ENCODE data around the gene NOP58.

The NOP58 gene

DNA sequence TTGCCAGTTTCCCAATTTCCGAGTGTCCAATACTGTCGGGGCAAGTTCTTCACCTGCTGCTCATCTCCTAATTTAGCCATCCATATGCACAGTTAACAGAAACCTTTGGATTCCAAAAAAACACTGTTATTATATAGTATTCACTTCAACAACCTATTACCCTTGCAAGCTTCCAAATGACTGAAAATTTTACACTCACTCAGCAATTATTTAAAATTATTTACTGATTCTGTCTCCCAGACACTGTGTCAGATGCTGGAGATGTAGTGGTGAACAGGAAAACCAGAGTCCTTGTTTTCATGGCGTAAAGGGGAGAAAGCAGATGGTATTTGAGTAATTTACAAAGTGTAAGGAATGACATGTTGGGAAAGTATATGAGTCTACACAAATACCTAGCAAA lies 56.9 kb downstream of the NOP58 start:
- no peak for TF ChIP-seq JUND (IDR thresholded peaks at IDR 0.05; ENCODE audit: low read depth)
- DNase-seq (ENCODE audit: low read depth in 1 of 2, low spot score in 1 of 2) = no peak
- in situ Hi-C loops (cut with HindIII; ENCODE audit: low pct_unique_long_range_greater_than_20kb, low sequenced_read_pairs) = no loop called here

DNA sequence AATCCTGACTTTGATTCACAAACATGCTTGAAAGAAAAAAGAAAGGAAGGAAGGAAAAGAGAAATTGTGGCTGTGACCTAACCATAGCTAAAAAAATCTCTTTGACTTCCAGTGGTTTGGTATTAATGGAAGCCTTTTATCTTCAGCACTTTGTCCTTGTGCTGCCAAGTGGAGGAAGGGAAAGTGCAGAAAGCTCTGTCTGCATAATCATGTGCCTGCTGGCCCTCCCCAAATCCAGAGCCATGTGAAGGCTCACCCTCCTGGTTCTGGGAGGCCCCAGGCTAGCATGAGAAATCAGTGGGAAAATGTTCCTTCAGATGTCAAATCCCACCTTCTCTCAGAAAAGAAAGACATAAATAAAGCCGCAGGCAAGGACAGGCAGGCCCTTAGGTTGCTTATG lies 62.3 kb downstream of the NOP58 start:
- no peak for TF ChIP-seq JUND (IDR thresholded peaks at IDR 0.05; ENCODE audit: low read depth)
- in situ Hi-C loops (cut with HindIII; ENCODE audit: low pct_unique_long_range_greater_than_20kb, low sequenced_read_pairs) = no loop called here
- no peak for DNase-seq (ENCODE audit: low read depth in 1 of 2, low spot score in 1 of 2)

DNA sequence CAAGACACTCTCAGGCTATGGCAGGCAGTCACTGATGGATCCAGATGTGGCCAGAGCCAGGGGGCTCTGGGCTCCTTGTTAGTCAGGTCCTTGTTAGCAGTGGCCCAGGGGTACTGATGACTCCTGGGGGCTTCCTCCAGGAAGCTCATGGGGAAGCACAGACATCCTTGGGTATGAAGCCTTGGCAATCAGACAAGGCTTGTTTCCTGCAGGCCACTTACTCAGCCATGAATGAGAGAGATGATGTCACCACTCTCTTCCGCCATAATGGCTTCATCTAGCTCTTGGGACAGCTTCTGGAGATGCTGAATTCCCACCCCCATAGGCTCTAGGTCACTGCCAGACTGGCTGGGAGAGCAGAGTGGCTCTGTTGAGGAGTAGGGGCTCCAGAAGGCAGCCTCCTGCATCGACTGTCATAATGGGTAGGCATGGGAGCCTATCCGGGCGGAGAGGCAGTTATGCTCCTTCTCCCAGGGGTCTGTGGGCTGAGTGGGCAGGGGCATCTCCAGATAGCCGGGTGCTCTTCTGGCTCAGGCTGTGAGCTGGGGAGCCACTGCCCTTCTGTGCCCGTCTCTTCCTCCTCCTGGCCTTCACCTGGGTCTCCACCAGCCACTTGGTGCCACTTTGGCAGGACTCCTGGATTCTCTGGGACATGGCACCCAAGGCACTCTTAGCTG lies 70.4 kb downstream of the NOP58 start:
- in situ Hi-C loops (cut with HindIII; ENCODE audit: low pct_unique_long_range_greater_than_20kb, low sequenced_read_pairs) = no loop called here
- no peak for TF ChIP-seq JUND (IDR thresholded peaks at IDR 0.05; ENCODE audit: low read depth)
- no peak for DNase-seq (ENCODE audit: low read depth in 1 of 2, low spot score in 1 of 2)

DNA sequence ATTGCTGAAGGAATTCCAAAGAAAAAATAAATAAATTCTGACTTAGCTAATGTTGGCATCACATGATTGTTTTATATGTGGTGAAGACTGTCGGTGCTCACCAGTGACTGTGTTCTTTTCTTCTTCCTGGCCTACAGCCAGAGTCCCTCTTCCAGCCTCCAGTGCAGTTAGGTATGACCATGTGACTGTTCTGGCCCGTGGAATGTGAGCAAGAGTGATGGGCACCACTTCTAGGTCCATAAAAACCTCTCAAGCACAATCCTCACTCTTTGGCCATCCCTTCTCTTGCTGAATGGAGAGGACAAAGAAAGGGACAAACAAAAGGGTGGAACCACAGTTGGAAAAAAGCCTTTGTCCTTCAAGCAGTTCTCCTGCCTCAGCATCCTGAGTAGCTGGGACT lies 71.6 kb downstream of the NOP58 start:
- no peak for TF ChIP-seq JUND (IDR thresholded peaks at IDR 0.05; ENCODE audit: low read depth)
- DNase-seq (ENCODE audit: low read depth in 1 of 2, low spot score in 1 of 2) = no peak
- in situ Hi-C loops (cut with HindIII; ENCODE audit: low pct_unique_long_range_greater_than_20kb, low sequenced_read_pairs) = no loop called here

DNA sequence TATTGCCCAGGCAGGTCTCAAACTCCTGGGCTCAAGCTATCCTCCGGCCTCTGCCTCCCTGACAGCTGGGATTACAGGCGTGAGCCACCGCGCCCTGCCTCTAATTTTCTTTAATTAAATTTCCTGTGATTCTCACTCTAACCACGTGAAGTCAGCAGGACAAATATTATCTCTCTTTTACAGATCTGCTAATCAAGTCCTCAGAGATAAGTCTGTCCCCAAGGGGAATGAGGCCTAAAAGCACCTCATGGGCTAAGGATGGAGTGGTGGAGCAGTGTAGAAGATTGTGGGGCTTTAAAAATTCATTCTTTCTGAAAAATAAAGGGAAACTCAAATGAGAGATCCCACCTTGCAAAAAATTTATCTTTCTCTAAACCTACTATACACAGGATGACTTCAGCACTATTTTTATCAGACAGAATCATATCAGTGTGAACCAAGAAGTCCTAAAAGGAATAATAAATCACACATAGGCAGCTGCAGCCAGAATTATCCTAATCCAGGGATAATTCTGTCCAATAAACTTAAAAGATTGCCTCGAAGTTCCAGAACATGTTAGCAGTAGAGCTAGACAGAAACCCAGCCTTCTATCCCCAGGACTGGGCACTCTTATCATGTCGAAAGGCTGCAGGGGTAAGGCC lies 72.3 kb downstream of the NOP58 start:
- in situ Hi-C loops (cut with HindIII; ENCODE audit: low pct_unique_long_range_greater_than_20kb, low sequenced_read_pairs) = no loop called here
- DNase-seq (ENCODE audit: low read depth in 1 of 2, low spot score in 1 of 2) = no peak
- no peak for TF ChIP-seq JUND (IDR thresholded peaks at IDR 0.05; ENCODE audit: low read depth)

DNA sequence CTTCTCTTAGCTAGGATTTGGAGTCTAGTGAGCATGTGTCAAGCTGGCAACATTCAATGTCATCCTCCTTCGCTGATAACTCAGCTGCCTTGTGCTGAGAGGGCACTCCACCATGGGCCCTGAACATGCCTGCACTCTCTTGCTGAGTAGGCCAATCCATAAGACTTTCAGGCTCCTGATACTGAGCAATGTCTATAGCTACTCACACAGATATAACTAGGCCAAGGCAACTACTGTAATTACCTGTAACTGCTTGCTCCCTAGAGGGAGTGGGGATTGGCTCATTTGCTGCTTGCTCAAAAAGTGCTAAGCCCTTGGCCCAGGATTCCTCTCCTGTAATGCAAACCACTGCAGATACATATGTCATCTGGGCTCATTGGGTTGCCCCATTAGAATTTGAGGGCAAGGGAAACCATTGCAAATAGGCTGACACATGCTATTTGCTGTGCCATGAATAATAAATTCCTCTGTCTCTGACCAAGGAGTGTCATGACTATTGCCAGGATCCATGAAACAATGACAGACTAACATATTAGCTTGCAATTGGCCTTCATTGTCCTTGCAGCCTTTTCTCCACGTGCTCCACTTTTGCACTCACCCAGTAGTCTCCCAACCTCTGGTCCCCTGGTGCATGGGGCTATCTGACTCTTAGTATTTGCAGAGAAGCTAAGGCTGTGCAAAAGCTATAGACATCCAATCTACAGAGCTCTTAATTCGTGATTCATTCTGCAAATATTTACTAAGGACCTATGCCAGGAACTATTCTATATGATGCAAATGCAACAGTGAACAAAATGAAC lies 73.7 kb downstream of the NOP58 start:
- in situ Hi-C loops (cut with HindIII; ENCODE audit: low pct_unique_long_range_greater_than_20kb, low sequenced_read_pairs) = no loop called here
- 0 out of 2 replicates have a peak, but pooled peaks have one; percentile 21 for TF ChIP-seq JUND (IDR thresholded peaks at IDR 0.05; ENCODE audit: low read depth)
- peak in 1 of 2 experiments; percentile 78 for DNase-seq (ENCODE audit: low read depth in 1 of 2, low spot score in 1 of 2)

DNA sequence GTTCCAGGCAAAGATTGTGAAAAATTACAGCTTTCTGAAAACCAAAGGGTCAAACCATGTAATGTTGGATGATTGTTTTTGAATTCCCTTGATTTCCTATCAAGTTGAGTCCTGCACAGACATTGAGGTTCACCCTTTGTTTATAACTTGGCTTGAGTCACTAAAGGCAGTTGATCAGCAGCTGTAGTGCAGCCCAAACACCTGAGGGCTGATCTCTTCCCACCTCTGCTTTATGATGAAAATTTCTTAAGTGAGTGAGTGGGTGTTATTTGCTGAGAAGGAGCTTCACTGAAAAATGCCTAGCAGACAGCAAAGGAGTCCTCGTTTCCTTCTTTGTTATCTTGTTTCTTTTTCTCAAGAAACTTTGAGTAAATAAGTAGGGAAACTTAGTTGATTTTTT lies 78.6 kb downstream of the NOP58 start:
- in situ Hi-C loops (cut with HindIII; ENCODE audit: low pct_unique_long_range_greater_than_20kb, low sequenced_read_pairs) = no loop called here
- no peak for TF ChIP-seq JUND (IDR thresholded peaks at IDR 0.05; ENCODE audit: low read depth)
- no peak for DNase-seq (ENCODE audit: low read depth in 1 of 2, low spot score in 1 of 2)

DNA sequence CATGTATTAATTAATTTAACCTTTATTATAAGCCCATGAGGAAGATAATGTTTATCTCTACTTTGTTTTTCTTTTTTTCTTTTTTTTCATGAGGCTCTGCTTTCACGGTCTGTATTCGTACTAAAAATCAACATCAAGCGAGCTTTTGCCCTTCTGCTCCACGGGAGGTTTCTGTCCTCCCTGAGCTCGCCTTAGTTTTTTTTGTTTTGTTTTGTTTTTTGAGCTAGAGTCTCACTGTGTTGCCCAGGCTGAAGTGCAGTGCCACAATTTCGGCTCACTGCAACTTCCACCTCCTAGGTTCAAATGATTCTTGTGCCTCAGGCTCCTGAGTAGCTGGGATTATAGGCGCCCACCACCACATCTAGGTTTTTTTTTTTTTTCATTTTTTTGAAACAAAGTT lies 80.6 kb downstream of the NOP58 start:
- DNase-seq (ENCODE audit: low read depth in 1 of 2, low spot score in 1 of 2) = no peak
- in situ Hi-C loops (cut with HindIII; ENCODE audit: low pct_unique_long_range_greater_than_20kb, low sequenced_read_pairs) = no loop called here
- no peak for TF ChIP-seq JUND (IDR thresholded peaks at IDR 0.05; ENCODE audit: low read depth)

All from T47D (cell line).